ENCODE measurements around the gene MAT1A.

GRCh38 chr10:80290474-80291220 lies 1.2 kb upstream of the MAT1A start:
- no peak for TF ChIP-seq JUNB (CRISPR knock-in tag; IDR thresholded peaks at IDR 0.05; ENCODE audit: borderline replicate concordance)
- TF ChIP-seq POLR2AphosphoS5 (IDR thresholded peaks at IDR 0.05; ENCODE audit: low read depth, low read length) = peak; percentile 29; the same call in 1 of the 2 replicates
- TF ChIP-seq THYN1 (CRISPR knock-in tag; IDR thresholded peaks at IDR 0.05; ENCODE audit: borderline replicate concordance, low read depth) = no peak
- no peak for TF ChIP-seq HNRNPH1 (optimal IDR thresholded peaks at IDR 0.05; ENCODE audit: low read depth, low read length)
- TF ChIP-seq TFE3 (CRISPR knock-in tag; IDR thresholded peaks at IDR 0.05) = 0 out of 2 replicates have a peak, but pooled peaks have one; percentile 44

All from HepG2 (cell line).